Measurements from ENCODE around the gene DUSP9. TPM values are rescaled to one million over a fixed set of nuclear protein-coding genes. Genes with fewer than 3 reads are reported as not detected.

DUSP9 gene
- total and polyA plus RNA-seq, 2 donors (not counting 3 experiments of a cell fraction or from before 2014, with no cell fraction given): 0.04 TPM; not detected in 1

DNA sequence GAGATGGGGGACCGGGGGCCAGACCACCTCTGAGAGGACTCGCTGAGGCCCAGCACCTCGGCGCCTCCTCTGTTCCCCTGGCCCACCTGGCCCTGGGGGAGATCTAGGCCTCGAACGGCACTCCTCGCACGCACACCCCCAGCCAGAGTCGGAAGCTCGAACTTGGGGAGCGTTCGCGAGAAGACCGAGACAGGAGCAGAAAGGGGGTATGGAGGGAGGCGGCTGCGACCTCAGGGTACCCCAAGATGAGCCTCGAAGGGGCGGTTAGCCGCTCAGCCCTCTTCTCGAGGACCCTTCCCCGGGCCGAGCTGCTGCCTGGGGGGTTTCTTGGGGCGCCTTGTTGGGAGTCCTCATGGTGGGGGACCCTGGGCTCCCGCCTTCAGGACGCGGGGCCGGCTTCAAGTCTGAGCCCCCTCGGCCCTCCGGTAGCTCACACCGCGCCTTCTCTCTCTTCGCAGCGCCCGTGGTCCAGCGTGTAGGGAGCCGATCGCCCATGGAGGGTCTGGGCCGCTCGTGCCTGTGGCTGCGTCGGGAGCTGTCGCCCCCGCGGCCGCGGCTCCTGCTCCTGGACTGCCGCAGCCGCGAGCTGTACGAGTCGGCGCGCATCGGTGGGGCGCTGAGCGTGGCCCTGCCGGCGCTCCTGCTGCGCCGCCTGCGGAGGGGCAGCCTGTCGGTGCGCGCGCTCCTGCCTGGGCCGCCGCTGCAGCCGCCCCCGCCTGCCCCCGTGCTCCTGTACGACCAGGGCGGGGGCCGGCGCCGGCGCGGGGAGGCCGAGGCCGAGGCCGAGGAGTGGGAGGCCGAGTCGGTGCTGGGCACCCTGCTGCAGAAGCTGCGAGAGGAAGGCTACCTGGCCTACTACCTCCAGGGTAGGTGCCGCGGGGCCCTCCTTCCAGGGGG lies 706 bp downstream of the DUSP9 start:
- ChIA-PET CTCF (interaction anchor here (1.0 to 2.8 kb wide), 5 partner anchors 9 to 615 kb away, joined by 3 to 11 read pairs (median 4); no protein-coding TSS in a partner anchor), POLR2A (no interaction called here)
- no peaks in the 10 kb centered on the region for H3K9me3 ChIP-seq (replicated peaks; ENCODE audit: control insufficient read depth, insufficient read depth, low read length)
- intact Hi-C loops (cut with micrococcal nuclease) (no loop called here), dilution Hi-C loops (cut with MboI; ENCODE audit: extremely low pct_ligation_motif_present, low sequenced_read_pairs) (no loop called here)
- no TSS peak for BruUV-seq (replicated peaks)
- no peak overlapping the region for H3K4me2 ChIP-seq (ENCODE audit: insufficient read depth, low read length)
- no peaks in the 10 kb centered on the region for H3K9me1 ChIP-seq (replicated peaks; ENCODE audit: control insufficient read depth, extremely low read depth, insufficient read depth, low read length)
- H4K20me1 ChIP-seq (replicated peaks; ENCODE audit: control insufficient read depth, extremely low read depth, insufficient read depth, low read length): no peaks in the 10 kb centered on the region
- no peak for DNase-seq (ENCODE audit: low read depth, low spot score)
- no peak for FAIRE-seq
- H3K4me3 ChIP-seq (replicated peaks in 1 of 3; ENCODE audit: insufficient read depth in 1 of 3, low read depth in 1 of 3, low read length in 3 of 3): no peak overlapping the region
- H3K27me3 ChIP-seq (ENCODE audit: control insufficient read depth in 2 of 2, insufficient read depth in 2 of 2, low read length in 2 of 2): peaks cover 44 to 46% of the 10 kb centered on the region in 2 experiments
- no peaks in the 10 kb centered on the region for H3K36me3 ChIP-seq (ENCODE audit: control insufficient read depth in 2 of 2, extremely low read depth in 1 of 2, insufficient read depth in 2 of 2, low read length in 2 of 2)
- TF ChIP-seq EZH2 (IDR thresholded peaks at IDR 0.05; ENCODE audit: borderline replicate concordance, low read depth, low read length, severe bottlenecking): peak; percentile 90
- TF ChIP-seq FOS (IDR thresholded peaks at IDR 0.05; ENCODE audit: borderline replicate concordance, insufficient read depth, low read length): no peak
- H3K79me2 ChIP-seq (ENCODE audit: control insufficient read depth, insufficient read depth, low read length): no peaks in the 10 kb centered on the region
- H3K9ac ChIP-seq (replicated peaks; ENCODE audit: extremely low read depth, insufficient read depth, low read length): no peak overlapping the region
- no peak overlapping the region for H3K27ac ChIP-seq (ENCODE audit: insufficient read depth, low read depth, low read length)
- H3K4me1 ChIP-seq (ENCODE audit: control insufficient read depth, extremely low read depth, insufficient read depth, low read length): no peaks in the 10 kb centered on the region
- H2AFZ ChIP-seq (ENCODE audit: low read depth, low read length): no peak overlapping the region

DNA sequence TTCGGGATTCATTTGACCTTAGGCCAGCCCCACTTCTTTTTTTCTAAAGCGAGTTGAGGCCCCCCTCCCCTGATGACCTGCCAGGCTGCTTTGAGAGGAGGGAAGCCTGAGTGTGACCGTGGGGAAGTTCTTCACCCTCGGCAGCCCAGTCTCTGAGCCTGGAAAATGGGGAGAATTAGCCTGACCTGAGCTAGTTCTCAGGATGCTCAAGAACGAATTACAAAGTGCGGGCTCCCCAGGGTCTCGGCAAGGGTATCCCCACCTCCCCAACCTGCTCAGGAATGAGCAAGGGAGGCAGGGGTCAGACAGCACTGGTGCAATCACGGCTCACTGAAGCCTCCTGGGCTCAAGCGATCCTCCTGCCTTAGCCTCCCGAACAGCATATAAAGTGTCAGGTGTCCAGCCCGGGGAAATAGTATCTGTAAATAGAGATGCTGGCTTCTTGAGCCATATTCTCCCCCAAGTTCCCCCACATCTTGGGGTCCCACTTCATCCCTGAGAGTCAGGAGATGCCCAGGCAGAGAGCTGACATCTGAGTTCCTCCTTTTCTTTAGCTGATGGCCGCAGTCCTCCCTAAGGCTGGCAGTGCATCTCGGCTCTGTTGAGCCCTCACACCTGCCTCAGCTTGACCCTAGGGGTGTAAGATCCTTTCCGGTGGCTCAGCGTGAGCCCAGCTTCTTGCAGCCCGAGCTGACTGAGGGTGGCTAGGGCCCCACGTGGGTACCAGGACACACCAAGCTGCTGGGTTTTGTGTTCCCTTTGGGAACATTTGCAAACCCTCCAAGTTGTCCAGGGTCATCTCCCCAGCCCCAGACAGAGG lies 1.6 kb downstream of the DUSP9 start:
- TF ChIP-seq GATA2 (IDR thresholded peaks at IDR 0.05; ENCODE audit: insufficient read depth, insufficient read length, low read depth, low read length) (no peak), EZH2 (IDR thresholded peaks at IDR 0.05; ENCODE audit: borderline replicate concordance, low read depth, low read length, severe bottlenecking) (peak; percentile 34), JUN (IDR thresholded peaks at IDR 0.05; ENCODE audit: borderline replicate concordance, insufficient read depth, insufficient read length, low read depth) (no peak), POLR2A (IDR thresholded peaks at IDR 0.05; ENCODE audit: low read depth, low read length) (no peak), FOS (IDR thresholded peaks at IDR 0.05; ENCODE audit: borderline replicate concordance, insufficient read depth, low read length) (no peak), MYC (IDR thresholded peaks at IDR 0.05; ENCODE audit: low read depth, low read length) (no peak), POLR2AphosphoS5 (IDR thresholded peaks at IDR 0.05; ENCODE audit: insufficient read depth, low read depth, low read length) (no peak)
- intact Hi-C loops (cut with micrococcal nuclease) (loop anchor here (1.0 kb wide), 1 partner anchor 109 kb away; no protein-coding TSS in a partner anchor), dilution Hi-C loops (cut with MboI; ENCODE audit: extremely low pct_ligation_motif_present, low sequenced_read_pairs) (no loop called here)
- no peaks in the 10 kb centered on the region for H3K9me1 ChIP-seq (replicated peaks; ENCODE audit: control insufficient read depth, extremely low read depth, insufficient read depth, low read length)
- no peaks in the 10 kb centered on the region for H3K4me1 ChIP-seq (ENCODE audit: control insufficient read depth, extremely low read depth, insufficient read depth, low read length)
- FAIRE-seq: no peak
- no TSS peak for BruUV-seq (replicated peaks)
- CTCF ChIA-PET: interaction anchor here (0.8 to 2.8 kb wide), 7 partner anchors 17 to 616 kb away, joined by 3 to 12 read pairs (median 3); no protein-coding TSS in a partner anchor
- H3K9ac ChIP-seq (replicated peaks; ENCODE audit: extremely low read depth, insufficient read depth, low read length): no peak overlapping the region
- no peaks in the 10 kb centered on the region for H3K36me3 ChIP-seq (ENCODE audit: control insufficient read depth in 2 of 2, extremely low read depth in 1 of 2, insufficient read depth in 2 of 2, low read length in 2 of 2)
- no peaks in the 10 kb centered on the region for H3K9me3 ChIP-seq (replicated peaks; ENCODE audit: control insufficient read depth, insufficient read depth, low read length)
- H2AFZ ChIP-seq (ENCODE audit: low read depth, low read length): no peak overlapping the region
- H4K20me1 ChIP-seq (replicated peaks; ENCODE audit: control insufficient read depth, extremely low read depth, insufficient read depth, low read length): no peaks in the 10 kb centered on the region
- H3K4me3 ChIP-seq (replicated peaks in 1 of 3; ENCODE audit: insufficient read depth in 1 of 3, low read depth in 1 of 3, low read length in 3 of 3): no peak overlapping the region
- POLR2A ChIA-PET: no interaction called here
- no peak for DNase-seq (ENCODE audit: low read depth, low spot score)
- no peaks in the 10 kb centered on the region for H3K79me2 ChIP-seq (ENCODE audit: control insufficient read depth, insufficient read depth, low read length)
- peaks cover 37 to 40% of the 10 kb centered on the region in 2 experiments for H3K27me3 ChIP-seq (ENCODE audit: control insufficient read depth in 2 of 2, insufficient read depth in 2 of 2, low read length in 2 of 2)
- no peak overlapping the region for H3K4me2 ChIP-seq (ENCODE audit: insufficient read depth, low read length)
- H3K27ac ChIP-seq (ENCODE audit: insufficient read depth, low read depth, low read length): no peak overlapping the region
